ENCODE data around the gene RNF123.

The RNF123 gene

DNA sequence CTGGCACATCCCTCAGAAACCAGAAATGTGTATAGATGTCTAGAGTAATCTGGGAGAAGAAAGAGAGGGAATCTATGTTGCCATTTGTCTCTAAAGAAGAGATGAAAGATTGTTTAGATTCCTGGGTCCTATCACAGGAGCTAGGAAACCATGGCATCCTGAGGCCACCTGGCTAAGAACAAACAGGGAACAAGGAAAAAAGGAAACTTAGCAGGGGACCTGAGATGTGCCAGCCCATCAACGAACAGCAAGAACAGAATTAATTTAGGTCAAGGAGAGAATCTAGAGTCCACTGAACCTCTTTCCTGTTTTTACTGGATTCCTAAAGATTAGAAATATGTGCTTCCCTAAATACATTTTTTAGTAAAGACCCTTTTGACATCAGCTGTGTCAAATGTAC is 66.7 kb downstream of the RNF123 start:
- DNase-seq, result no peak

DNA sequence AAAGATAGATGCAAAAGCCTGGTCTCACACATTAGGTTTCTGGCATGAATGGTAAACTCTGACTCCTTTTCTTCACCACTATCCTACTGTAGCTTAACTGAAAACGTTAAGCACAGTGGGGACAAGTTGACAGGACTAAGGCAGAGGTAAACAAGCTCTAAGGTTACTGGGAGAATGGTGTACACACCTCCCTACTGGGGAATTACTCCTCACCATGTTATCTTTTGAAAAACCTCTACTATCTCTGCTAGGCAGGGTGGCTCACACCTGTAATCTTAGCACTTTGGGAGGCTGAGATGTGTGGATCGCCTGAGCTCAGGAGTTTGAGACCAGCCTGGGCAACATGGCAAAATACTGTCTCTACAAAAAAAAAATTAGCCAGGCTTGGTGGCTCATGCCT is 67.8 kb downstream of the RNF123 start:
- DNase-seq, result no peak

DNA sequence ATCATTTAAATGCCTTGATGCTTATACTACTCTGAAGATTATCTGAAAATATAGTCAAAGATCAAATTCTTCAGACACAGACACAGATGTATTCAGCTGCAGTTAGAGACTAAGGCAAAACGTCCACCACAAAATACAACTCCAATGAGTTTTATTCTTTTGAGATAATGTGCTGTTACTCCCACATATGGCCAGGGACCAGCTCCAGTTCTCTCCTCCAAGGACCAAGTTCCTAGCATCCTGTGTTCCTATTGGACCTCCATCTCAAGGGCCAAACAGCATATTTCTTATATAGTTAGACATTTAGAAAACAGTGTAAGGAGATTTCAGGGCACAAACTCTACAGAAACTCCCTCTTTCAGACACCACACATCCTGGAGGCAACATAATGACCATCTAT is 69.9 kb downstream of the RNF123 start:
- DNase-seq, result no peak

DNA sequence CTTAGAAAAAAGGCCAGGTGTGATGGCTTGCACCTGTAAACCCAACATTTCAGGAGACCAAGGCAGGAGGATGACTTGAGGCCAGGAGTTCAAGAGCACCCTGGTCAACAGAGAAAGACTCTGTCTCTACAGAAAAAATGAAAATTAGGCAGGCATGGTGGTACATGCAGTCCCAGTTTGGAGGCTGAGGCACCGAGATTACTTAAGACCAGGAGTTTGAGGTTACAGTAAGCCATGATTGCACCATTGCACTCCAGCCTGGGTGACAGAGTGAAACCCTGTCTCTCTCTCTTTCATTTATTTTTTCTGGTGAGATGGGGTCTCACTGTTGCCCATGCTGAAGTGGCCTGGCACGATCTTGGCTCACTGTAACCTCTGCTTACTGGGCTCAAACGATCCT is 72.3 kb downstream of the RNF123 start:
- no peak for DNase-seq

DNA sequence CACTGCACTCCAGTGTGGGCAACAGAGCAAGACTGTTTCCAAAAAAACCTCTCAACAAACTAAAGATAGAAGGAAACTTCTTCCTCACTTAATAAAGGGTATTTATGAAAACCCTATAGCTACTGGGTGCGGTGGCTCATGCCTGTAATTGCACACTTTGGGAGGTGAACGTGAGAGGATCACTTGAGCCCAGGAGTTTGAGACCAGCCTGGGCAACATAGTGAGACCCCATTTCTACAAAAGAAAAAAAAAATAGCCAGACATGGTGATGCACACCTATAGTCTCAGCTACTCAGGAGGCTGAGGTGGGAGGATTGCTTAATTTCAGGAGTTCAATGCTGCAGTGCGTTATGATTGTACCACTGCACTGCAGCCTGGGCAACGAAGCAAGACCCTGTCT is 74.6 kb downstream of the RNF123 start:
- DNase-seq, result no peak

DNA sequence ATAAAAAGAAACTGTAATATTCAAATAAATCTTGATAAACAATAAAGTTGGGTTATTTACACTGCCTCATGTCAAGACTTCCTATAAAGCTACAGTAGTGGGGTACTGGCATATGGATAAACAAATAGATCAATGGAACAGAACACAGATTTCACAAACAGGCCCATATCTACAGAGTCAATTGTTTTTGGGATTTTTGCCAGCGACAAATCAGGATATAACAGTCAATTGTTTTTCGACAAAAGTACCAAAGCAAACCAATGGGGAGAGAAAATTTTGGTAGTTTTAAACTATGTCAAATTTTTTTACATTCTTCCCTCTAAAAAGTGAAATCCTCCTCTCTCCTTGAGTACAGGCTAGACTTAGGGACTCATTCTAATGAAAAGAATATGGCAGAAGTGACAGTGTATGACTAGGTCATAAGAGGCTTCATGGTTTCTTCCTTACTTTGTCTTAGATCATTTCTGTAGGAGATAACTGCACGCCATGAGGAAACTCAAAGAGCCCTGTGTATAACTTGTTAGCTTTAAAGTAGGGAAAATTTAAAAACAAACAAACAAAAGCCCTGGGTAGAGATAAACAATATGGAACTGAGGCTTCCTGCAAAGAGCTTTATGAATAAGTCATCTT is 80.0 kb downstream of the RNF123 start:
- no peak for DNase-seq

DNA sequence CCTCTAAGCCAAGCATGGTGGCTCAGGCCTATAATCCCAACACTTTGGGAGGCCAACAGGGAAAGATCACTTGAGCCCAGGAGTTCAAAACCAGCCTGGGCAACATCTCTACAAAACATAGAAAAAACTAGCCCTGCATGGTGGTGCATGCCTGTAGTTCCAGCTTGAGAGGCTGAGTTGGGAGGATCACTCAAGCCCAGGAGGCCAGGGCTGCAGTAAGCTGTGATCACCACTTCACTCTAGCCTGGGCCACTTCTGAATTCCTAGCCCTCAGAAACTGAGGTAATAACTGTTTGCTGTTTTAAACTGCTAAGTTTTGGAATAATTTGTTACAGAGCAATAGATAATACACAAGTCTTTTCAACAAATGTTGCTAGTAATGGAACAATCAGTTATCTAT is 80.6 kb downstream of the RNF123 start:
- no peak for DNase-seq

All from EL (cell line).